SK-N-SH (cell line): ENCODE results near the gene SNN. TPM values are rescaled to one million over a fixed set of nuclear protein-coding genes. Genes with fewer than 3 reads are reported as not detected.

Experiments used
- CTCF ChIA-PET: fragments of 300-600, 350-600 bp; formaldehyde crosslinking; extraction: SDS; loops from one replicate; lab custom pipeline; 2021; lab: Yijun Ruan, JAX
- POLR2A ChIA-PET: fragments of 350-600 bp; sonication (Branson Sonifier 250); formaldehyde crosslinking; extraction: SDS; loops from one replicate; lab custom pipeline; 2020; ENCODE audit warnings: antibody characterized with exemption, inconsistent platforms; lab: Yijun Ruan, JAX
- DNase-seq: peaks from one replicate; pipeline ENCODE4 v3.0.0; 2012
- H2AFZ ChIP-seq: fragments of 200-600 bp; sonication (generic); 2 replicates; pipeline ENCODE4 v1.8.1; 2016; ENCODE audit warnings: antibody characterized with exemption, mild to moderate bottlenecking, low read depth
- H3F3A ChIP-seq: fragments of 200-600 bp; sonication (generic); replicated peaks from 2 replicates; pipeline ENCODE3; 2016; ENCODE audit warnings: antibody characterized with exemption, mild to moderate bottlenecking; ENCODE audit not compliant: insufficient read depth
- H3K27ac ChIP-seq, 2 experiments: fragments of 200-500 bp in 1 of 2; fragments of 200-600 bp in 1 of 2; sonication (Bioruptor generic) in 1 of 2; sonication (generic), shearing (Covaris generic) in 1 of 2; 2 replicates each; pipeline versions ENCODE4 v1.5.1 to v1.6.1; 2014 to 2016; ENCODE audit warnings: low read depth in 2 of 2, inconsistent platforms in 1 of 2, low read length in 1 of 2, mild to moderate bottlenecking in 1 of 2, mixed read lengths in 1 of 2
- H3K27me3 ChIP-seq: fragments of 200-600 bp; sonication (generic), shearing (Covaris generic); 2 replicates; pipeline ENCODE4 v1.6.1; 2016; ENCODE audit warnings: mixed run types; ENCODE audit not compliant: insufficient read depth
- H3K36me3 ChIP-seq, 2 experiments: fragments of 200-500 bp in 1 of 2; fragments of 200-600 bp in 1 of 2; sonication (Bioruptor generic) in 1 of 2; sonication (generic) in 1 of 2; replicated peaks in 1 of 2; 2 replicates each; pipeline versions ENCODE3 to v1.5.1; 2014 to 2016; ENCODE audit warnings: low read length in 1 of 2, mild to moderate bottlenecking in 1 of 2; ENCODE audit not compliant: insufficient read depth in 2 of 2, control insufficient read depth in 1 of 2
- H3K4me1 ChIP-seq, 2 experiments: fragments of 200-500 bp in 1 of 2; fragments of 200-600 bp in 1 of 2; sonication (Bioruptor generic) in 1 of 2; sonication (generic), shearing (Covaris generic) in 1 of 2; 2 replicates each; pipeline versions ENCODE4 v1.5.1 to v1.6.1; 2014 to 2016; ENCODE audit warnings: low read depth in 1 of 2, low read length in 1 of 2, mixed run types in 1 of 2; ENCODE audit not compliant: insufficient read depth in 2 of 2, control insufficient read depth in 1 of 2
- H3K4me2 ChIP-seq: fragments of 200-600 bp; sonication (generic), shearing (Covaris generic); 2 replicates; pipeline ENCODE4 v1.6.1; 2017; ENCODE audit warnings: mixed run types
- H3K4me3 ChIP-seq, 2 experiments: fragments of 200-500 bp in 1 of 2; fragments of 200-600 bp in 1 of 2; sonication (Bioruptor generic) in 1 of 2; sonication (generic), shearing (Covaris generic) in 1 of 2; 2 replicates each; pipeline versions ENCODE4 v1.5.1 to v1.8.1; 2014 to 2016; ENCODE audit warnings: low read depth in 2 of 2, inconsistent platforms in 1 of 2, low read length in 1 of 2, mild to moderate bottlenecking in 1 of 2, mixed read lengths in 1 of 2, moderate library complexity in 1 of 2
- H3K79me2 ChIP-seq: fragments of 200-600 bp; sonication (generic); 2 replicates; pipeline ENCODE4 v1.8.1; 2017; ENCODE audit warnings: mild to moderate bottlenecking; ENCODE audit not compliant: insufficient read depth
- H3K9ac ChIP-seq: fragments of 200-600 bp; sonication (generic); 2 replicates; pipeline ENCODE4 v1.6.1; 2017; ENCODE audit warnings: mixed run types
- H3K9me2 ChIP-seq: fragments of 200-600 bp; sonication (generic); 2 replicates; pipeline ENCODE4 v1.6.1; 2017; ENCODE audit warnings: mixed run types
- H3K9me3 ChIP-seq: fragments of 200-600 bp; sonication (generic); 2 replicates; pipeline ENCODE4 v1.6.1; 2017; ENCODE audit warnings: mixed run types, mild to moderate bottlenecking, moderate library complexity
- H4K20me1 ChIP-seq: fragments of 200-600 bp; sonication (generic); 2 replicates; pipeline ENCODE4 v1.6.1; 2017; ENCODE audit warnings: mild to moderate bottlenecking, mixed run types; ENCODE audit not compliant: insufficient read depth
- EZH2phosphoT487 ChIP-seq: fragments of 200-600 bp; sonication (generic); IDR thresholded peaks from 2 replicates; pipeline ENCODE4 v1.6.1; 2017; ENCODE audit warnings: low read depth, mixed run types, mild to moderate bottlenecking, antibody characterized with exemption, moderate library complexity, borderline replicate concordance
- GATA2 ChIP-seq: sonication (generic); formaldehyde crosslinking; IDR thresholded peaks from 2 replicates; pipeline ENCODE4 v1.5.0; 2020; ENCODE audit warnings: mild to moderate bottlenecking, missing genetic modification reagents
- IRF3 ChIP-seq: fragments of 150-350 bp; IDR thresholded peaks from 2 replicates; pipeline ENCODE4 v1.6.1; 2016; ENCODE audit warnings: mild to moderate bottlenecking, low read depth, low read length
- JUND ChIP-seq: IDR thresholded peaks from 2 replicates; pipeline ENCODE4 v1.4.0; 2012
- NRF1 ChIP-seq: IDR thresholded peaks from 2 replicates; pipeline ENCODE4 v1.6.1; 2012; ENCODE audit warnings: low read depth, mild to moderate bottlenecking, low read length
- POLR2AphosphoS5 ChIP-seq: IDR thresholded peaks from 2 replicates; pipeline ENCODE4 v1.6.1; 2012; ENCODE audit warnings: low read depth, low read length
- REST ChIP-seq: IDR thresholded peaks from 2 replicates; pipeline ENCODE4 v1.6.1; 2012; ENCODE audit warnings: mild to moderate bottlenecking, low read depth, low read length, moderate library complexity
- RXRA ChIP-seq: IDR thresholded peaks from 2 replicates; pipeline ENCODE4 v1.4.0; 2012; ENCODE audit warnings: low read depth, mild to moderate bottlenecking, borderline replicate concordance
- SIN3A ChIP-seq: IDR thresholded peaks from 2 replicates; pipeline ENCODE4 v1.6.1; 2012; ENCODE audit warnings: low read depth, mild to moderate bottlenecking, low read length, moderate library complexity, borderline replicate concordance
- TEAD4 ChIP-seq: IDR thresholded peaks from 2 replicates; pipeline ENCODE4 v1.4.0; 2012; ENCODE audit warnings: mild to moderate bottlenecking, borderline replicate concordance; ENCODE audit not compliant: insufficient read depth
- WGBS: methylation state at CpG from one replicate; pipeline ENCODE4 v1.1.6; 2017; ENCODE audit warnings: low lambda C conversion rate; 5-methylcytosine and 5-hydroxymethylcytosine counted together
- polyA plus RNA-seq, 3 experiments: library from polyadenylated mRNA; depleted of rRNA; stranded (reverse); fragments of >200 nt; gene quantifications; 2 replicates each; pipeline ENCODE4 v1.2.3, GENCODE V29; 2012

Gene SNN
- polyA plus RNA-seq, 1 of the 3 experiments (the other 2 are of a cell fraction), result 15.4 TPM

GRCh38 chr16:11674001-11674817, 6.0 kb downstream of the SNN start:
- no peak overlapping the region for H3K9ac ChIP-seq
- H3F3A ChIP-seq, result peaks cover 4% of the 10 kb centered on the region
- no peak for TF ChIP-seq GATA2 (CRISPR knock-in tag)
- TF ChIP-seq REST, result no peak
- no peak for TF ChIP-seq TEAD4
- TF ChIP-seq NRF1, result no peak
- TF ChIP-seq IRF3, result no peak
- no peak for TF ChIP-seq JUND
- TF ChIP-seq SIN3A, result no peak
- TF ChIP-seq EZH2phosphoT487, result no peak
- TF ChIP-seq RXRA, result no peak
- TF ChIP-seq POLR2AphosphoS5, result no peak
- WGBS, result 91% methylated on average over 21 of the region's 25 CpGs
- no peak overlapping the region for H3K27ac ChIP-seq
- H3K9me2 ChIP-seq, result no peaks in the 10 kb centered on the region
- H3K4me3 ChIP-seq, result no peak overlapping the region
- ChIA-PET POLR2A (no interaction called here), CTCF (no interaction called here)
- H3K4me1 ChIP-seq, result peaks cover 0 to 16% of the 10 kb centered on the region in 2 experiments; a peak in 1 of 4 replicates
- H4K20me1 ChIP-seq, result peaks cover 62% of the 10 kb centered on the region
- H2AFZ ChIP-seq, result no peak overlapping the region
- no peak for DNase-seq
- H3K36me3 ChIP-seq, result peaks cover 0 to 34% of the 10 kb centered on the region in 2 experiments
- H3K27me3 ChIP-seq, result no peaks in the 10 kb centered on the region
- peaks cover 12% of the 10 kb centered on the region for H3K79me2 ChIP-seq
- no peak overlapping the region for H3K4me2 ChIP-seq
- H3K9me3 ChIP-seq, result no peaks in the 10 kb centered on the region
